Measurements from ENCODE around the gene PFDN1.

DNA sequence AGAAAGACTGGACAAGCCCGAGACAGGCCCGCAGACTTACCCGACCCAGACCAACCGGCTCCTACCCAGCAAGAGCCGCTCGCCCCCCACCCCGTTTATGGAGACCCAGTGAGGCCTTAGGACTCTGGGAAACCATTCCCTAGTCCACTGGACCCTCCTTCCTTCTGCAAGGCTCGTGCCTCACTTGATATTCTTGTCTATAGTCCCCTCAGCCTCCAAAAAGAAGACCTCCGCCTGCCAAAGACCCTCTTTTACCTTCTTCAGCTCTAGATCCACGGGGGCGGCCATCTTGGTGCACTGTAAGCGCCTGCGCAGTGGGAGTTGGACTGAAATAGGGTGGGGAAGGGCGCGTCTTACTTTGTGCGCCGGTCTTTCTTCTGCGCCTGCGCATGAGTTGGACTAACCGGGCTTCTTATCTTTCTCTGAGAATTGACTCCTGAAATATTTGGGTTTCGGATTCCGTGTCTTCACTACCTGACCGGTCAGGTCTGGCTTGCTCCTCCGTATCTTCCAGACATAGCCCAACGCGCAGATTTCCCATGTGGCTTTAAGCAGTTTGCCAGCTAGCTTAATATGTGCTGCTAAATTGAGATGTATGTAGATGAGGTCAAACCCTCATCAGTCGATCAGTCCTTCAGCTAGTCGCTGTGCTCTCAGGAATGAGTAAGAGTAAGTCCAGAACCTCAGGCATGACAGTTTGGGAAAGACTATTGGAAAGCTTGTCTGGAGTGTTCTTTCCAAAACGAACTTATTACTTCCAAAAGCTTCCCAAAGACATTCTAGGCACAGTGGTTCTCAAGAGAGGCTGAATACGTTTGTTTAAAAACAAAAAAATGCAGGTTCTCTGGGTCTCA, at the start of gene PFDN1:
- no peak for TF ChIP-seq POLR2A (IDR thresholded peaks at IDR 0.05)
- TF ChIP-seq, protein P1, sequence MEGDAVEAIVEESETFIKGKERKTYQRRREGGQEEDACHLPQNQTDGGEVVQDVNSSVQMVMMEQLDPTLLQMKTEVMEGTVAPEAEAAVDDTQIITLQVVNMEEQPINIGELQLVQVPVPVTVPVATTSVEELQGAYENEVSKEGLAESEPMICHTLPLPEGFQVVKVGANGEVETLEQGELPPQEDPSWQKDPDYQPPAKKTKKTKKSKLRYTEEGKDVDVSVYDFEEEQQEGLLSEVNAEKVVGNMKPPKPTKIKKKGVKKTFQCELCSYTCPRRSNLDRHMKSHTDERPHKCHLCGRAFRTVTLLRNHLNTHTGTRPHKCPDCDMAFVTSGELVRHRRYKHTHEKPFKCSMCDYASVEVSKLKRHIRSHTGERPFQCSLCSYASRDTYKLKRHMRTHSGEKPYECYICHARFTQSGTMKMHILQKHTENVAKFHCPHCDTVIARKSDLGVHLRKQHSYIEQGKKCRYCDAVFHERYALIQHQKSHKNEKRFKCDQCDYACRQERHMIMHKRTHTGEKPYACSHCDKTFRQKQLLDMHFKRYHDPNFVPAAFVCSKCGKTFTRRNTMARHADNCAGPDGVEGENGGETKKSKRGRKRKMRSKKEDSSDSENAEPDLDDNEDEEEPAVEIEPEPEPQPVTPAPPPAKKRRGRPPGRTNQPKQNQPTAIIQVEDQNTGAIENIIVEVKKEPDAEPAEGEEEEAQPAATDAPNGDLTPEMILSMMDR (IDR thresholded peaks at IDR 0.05), result no peak
- TF ChIP-seq EP300 (IDR thresholded peaks at IDR 0.05), result no peak
